COLO668 (cell line): ENCODE measurements around the gene CITED2.
"Not testable (repeated sequence)": the region's sequence is repeated elsewhere in the genome, so short reads cannot be mapped to it uniquely, and the experiment has no call there.

Experiments
- DNase-seq: peaks from one replicate; lab custom pipeline; 2025; ENCODE audit not compliant: unreplicated experiment; lab: John Stamatoyannopoulos, UW

Gene CITED2

GRCh38 chr6:139367810-139368351 lies 6.6 kb downstream of the CITED2 start:
- DNase-seq, result no peak

- DNase-seq, result no peak
Observed at GRCh38 chr6:139364982-139365379, 9.5 kb downstream of the CITED2 start.

DNA sequence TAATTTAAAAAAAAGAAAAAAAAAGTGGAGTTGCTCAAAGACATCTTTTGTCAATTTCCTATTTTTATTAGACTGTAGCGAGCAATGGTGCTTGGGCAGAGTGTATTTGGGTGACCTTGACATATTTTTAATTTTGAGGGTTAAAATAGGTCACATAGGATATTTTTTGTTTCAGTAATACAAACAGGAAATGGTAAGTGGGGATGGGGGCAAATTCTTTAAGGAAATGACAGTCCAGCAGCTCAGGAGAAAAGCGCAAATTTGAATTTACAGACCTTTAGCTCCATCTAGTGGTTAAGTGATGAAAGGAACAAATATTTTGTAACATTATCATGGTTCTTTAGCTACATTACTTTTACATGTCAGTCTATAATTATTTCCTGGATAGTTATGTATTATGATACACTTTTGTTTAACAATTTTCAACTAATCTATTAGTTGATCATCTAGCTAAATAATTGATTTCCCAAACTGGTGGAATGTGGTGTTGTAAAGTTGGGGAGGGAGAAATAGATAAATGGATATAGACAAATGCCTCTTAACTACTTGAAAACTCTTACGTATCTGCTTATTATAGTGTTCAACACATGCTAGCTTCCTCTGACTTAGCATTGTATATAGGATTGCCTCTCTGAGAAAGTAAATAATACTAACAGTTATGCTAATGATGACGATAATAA lies 10.0 kb downstream of the CITED2 start:
- DNase-seq, result no peak

DNA sequence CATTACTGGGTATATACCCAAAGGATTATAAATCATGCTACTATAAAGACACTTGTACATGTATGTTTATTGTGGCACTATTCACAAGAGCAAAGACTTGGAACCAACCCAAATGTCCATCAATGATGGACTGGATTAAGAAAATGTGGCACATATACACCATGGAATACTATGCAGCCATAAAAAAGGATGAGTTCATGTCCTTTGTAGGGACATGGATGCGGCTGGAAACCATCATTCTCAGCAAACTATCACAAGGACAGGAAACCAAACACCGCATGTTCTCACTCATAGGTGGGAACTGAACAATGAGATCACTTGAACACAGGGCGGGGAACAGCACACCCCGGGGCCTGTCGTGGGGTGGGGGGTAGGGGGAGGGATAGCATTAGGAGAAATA lies 10.7 kb downstream of the CITED2 start:
- DNase-seq, result not testable (repeated sequence)

- DNase-seq, result not testable (repeated sequence)
Observed at GRCh38 chr6:139363123-139363522, 11.3 kb downstream of the CITED2 start.

DNA sequence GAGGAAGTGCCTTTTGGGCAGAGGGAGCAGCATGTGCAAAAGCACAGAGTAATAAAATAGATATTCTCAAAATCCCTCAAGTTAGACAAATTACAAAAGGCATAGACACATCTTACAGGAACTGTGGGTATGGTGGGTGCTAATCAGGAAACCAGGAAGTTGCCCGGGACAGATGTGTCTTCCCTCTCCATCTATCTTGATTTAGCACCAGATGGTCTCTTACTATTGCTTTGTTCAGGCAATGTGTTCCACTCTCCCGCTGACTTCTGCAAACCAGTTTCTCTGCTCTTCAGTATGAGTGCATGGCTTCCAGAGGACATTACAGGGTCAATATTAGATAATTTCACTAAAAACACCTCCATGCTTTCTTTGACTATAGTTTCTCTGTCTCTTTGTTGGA lies 13.2 kb downstream of the CITED2 start:
- no peak for DNase-seq

- no peak for DNase-seq
Observed at GRCh38 chr6:139356924-139357323, 17.5 kb downstream of the CITED2 start.

GRCh38 chr6:139355777-139356445 lies 18.5 kb downstream of the CITED2 start:
- no peak for DNase-seq

GRCh38 chr6:139355172-139355571 lies 19.3 kb downstream of the CITED2 start:
- DNase-seq, result no peak

DNA sequence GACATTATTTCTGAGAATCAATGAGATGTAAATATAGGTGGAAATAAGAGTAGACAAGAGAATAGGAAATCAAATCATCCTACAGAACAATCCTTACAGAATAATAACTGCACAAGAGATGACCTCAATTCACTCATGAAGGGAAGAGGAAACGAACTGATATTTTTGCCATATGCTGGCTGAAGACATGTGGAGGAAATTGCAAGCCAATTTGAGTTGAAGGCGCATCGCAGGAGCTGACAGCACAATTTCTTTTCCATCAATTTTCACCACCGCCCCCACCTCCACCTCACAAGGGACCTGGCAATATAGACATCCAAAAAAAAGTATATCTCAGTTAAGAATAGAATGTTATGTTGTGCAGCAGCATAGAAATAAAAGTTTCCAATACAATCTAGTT lies 20.3 kb downstream of the CITED2 start:
- DNase-seq, result no peak

- no peak for DNase-seq
Observed at GRCh38 chr6:139349464-139350020, 24.9 kb downstream of the CITED2 start.

DNA sequence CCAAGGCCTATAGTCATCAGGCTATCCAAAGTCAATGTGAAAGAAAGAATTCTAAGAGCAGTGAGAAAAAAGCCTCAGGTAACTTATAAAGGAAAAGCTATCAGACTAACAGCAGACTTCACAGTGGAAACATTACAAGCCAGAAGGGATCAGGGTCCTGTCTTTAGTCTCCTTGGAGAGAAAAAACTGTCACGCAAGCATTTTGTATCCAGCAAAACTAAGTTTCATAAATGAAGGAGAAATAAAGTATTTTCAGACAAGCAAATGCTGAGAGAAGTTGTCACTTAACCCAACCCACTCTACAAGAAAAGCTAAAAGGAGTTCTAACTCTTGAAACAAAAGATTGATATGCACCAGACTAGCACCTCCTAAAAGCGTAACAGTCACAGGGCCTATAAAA lies 28.1 kb downstream of the CITED2 start:
- DNase-seq, result no peak

- no peak for DNase-seq
Observed at GRCh38 chr6:139344186-139344963, 30.1 kb downstream of the CITED2 start.

DNA sequence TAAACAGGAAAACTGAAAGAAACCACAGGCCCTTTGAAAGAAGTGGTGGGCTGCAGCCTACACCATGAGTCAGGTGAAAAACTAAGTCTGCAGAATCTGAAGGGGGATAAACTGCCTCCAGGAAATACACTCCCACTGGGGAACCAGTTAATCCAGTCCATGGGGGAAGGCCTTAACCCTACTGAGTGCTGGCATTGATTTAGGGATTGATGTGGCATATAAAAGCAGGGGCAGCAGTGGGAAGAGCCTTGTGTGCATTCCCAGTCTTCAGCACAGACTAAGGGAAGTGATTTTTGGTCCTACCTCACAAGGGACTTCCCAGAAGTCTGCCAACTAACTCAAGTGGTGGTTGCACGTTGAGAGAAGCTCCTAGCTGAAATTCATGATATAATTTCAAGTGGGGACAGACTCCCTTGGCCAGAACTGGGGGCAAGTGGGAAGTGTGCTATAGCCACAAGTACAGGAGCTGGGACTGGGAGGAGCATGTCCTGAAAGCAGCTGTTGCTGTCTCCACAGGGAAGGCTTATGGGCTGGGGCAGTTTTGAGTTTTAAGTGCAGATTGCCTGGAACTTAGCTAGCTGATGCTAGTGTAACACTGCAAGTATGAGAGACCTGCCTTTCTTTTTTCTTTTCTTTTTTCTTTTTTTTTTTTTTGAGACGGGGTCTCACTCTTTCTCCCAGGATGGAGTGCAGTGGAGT lies 31.2 kb downstream of the CITED2 start:
- DNase-seq, result no peak

DNA sequence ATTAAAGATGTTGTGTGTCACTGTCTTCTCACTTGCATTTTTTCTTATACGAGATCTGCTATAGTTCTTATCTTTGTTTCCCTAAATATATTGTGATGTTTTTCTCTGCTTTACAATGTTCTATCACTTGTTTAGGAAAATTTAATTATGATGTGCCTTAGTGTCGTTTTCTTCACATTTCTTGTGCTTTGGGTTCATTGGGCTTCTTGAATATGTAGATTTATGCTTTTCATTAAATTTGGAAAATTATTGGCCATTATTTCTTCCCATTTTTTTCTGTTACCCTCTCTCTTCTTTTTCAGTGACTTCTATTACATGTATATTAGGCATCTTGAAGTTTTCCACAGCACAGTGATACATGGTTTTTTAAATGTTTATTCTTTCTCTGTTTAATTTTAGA lies 33.4 kb downstream of the CITED2 start:
- no peak for DNase-seq

- DNase-seq, result no peak
Observed at GRCh38 chr6:139338795-139339194, 35.7 kb downstream of the CITED2 start.

- DNase-seq, result no peak
Observed at GRCh38 chr6:139337830-139338229, 36.6 kb downstream of the CITED2 start.

DNA sequence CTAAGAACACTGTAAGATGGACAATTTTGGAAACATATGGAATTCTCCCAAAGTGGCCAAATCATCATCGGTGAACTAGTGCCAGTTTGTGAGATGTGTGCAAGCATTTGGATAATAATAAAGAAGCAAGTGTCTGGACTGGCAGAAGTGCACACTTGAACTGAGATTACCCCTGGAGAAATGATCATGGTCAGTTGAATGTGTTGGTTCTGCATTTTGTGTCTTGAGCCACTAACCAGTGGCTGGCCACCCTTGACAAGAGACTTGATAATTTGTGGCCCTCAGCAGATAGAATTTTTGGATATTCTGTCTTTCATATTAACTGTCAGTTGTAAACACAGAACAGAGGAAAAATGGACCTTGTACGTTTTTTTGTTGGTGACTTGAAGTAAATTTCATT lies 37.4 kb downstream of the CITED2 start:
- no peak for DNase-seq

GRCh38 chr6:139336488-139336887 lies 38.0 kb downstream of the CITED2 start:
- DNase-seq, result no peak

DNA sequence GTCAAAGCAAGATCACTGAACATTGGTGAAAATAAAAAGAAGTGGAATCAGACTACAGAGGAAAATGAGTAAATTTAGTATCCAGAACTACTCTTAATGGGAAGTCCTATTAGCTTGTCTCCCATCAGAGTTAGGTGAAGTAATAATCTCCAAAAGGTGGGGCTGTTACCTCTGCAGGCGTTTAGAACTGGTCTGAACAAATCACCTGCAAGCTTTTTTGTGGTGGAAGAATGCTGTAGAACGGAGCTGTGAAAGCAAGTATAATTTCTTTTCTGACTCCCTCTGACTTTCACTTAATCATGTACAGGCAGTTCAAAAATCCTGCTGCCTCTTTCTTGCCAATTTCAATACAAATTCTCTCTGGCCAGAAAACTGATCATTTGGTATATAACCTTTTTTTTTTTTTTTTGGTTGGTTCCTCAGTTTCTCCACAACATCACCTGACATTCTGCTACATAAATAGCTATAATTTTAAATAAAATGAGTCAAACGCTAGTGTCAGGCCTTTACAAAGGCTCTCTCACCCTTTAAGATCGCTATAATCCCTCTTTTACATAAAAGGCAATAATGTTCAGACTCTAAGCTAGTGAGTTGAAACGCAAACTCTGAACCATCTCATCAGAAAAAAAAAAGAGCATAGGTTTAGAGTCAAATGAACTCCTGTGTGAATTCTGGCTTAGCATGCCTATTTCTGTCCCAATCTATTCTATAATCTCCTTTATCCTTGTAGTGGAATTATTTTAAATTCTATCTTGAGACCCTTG lies 38.8 kb downstream of the CITED2 start:
- no peak for DNase-seq
